Muscle layer of colon (tissue), 2 donors: ENCODE data around the gene DYNC1H1.

Source experiments
- H3K27ac ChIP-seq: one replicate; pipeline ENCODE4 v1.7.0; 2013; ENCODE audit warnings: low read depth, mild to moderate bottlenecking, low read length, moderate library complexity
- H3K27me3 ChIP-seq, 2 donors: one replicate each; pipeline ENCODE4 v1.7.0; 2013; ENCODE audit warnings: low read length in 2 of 2, mild to moderate bottlenecking in 2 of 2; ENCODE audit not compliant: insufficient read depth in 2 of 2, control insufficient read depth in 1 of 2
- H3K36me3 ChIP-seq: one replicate; pipeline ENCODE4 v1.7.0; 2013; ENCODE audit warnings: mild to moderate bottlenecking, low read length; ENCODE audit not compliant: insufficient read depth
- H3K4me1 ChIP-seq: one replicate; pipeline ENCODE4 v1.7.0; 2013; ENCODE audit warnings: mild to moderate bottlenecking, low read length; ENCODE audit not compliant: insufficient read depth
- H3K4me3 ChIP-seq, 2 donors: one replicate each; pipeline ENCODE4 v1.7.0; 2013; ENCODE audit warnings: low read length in 2 of 2, low read depth in 1 of 2, mild to moderate bottlenecking in 1 of 2, moderate library complexity in 1 of 2
- H3K9ac ChIP-seq: one replicate; pipeline ENCODE4 v1.7.0; 2013; ENCODE audit warnings: low read length
- H3K9me3 ChIP-seq: one replicate; pipeline ENCODE4 v1.7.0; 2013; ENCODE audit warnings: mild to moderate bottlenecking, low read length
- donor health status: abdominal sarcoma.
- donor health status: Adenocarcinoma of cecum.

Gene DYNC1H1

DNA sequence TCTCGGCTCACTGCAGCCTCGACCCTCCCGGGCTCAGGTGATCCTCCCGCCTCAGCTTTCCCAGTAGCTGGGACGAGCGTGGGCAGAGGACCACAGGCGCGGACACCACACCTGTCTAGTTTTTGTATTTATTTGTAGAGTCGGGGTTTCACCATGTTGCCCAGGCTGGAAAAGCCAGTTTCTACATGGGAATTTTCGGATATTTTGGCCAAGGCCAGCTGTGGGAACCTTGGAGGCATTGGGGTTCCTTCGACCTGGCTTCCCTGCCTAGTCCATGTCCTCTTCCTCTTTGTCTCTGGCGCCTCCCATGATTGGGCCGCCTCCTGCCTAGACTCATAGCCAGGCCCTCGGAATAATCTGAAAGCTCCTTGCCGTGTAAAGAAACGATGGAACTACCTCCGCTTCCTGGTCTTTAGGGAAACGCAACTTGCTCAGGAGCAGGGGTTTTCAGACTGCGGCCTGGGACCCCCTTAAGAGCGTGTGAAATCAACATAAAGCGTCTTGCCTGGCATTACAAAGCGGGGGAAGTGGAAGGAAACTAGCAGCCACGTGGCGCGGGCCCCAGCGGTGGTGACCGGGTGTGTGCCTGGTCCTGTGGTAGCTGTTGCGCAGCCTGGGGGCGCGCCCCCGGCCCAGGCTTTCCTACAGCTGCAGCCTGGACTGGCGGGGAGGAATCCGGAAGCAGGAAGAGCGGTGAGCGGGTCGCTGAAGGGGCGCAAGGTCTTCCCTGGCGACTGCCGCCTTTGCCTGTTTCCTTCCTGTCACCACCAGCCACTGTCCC, 123.8 kb downstream of the DYNC1H1 start:
- peak overlapping the region; percentile 27 for H3K27ac ChIP-seq
- no peaks in the 10 kb centered on the region for H3K9me3 ChIP-seq
- H3K9ac ChIP-seq: peak overlapping the region; percentile 65

DNA sequence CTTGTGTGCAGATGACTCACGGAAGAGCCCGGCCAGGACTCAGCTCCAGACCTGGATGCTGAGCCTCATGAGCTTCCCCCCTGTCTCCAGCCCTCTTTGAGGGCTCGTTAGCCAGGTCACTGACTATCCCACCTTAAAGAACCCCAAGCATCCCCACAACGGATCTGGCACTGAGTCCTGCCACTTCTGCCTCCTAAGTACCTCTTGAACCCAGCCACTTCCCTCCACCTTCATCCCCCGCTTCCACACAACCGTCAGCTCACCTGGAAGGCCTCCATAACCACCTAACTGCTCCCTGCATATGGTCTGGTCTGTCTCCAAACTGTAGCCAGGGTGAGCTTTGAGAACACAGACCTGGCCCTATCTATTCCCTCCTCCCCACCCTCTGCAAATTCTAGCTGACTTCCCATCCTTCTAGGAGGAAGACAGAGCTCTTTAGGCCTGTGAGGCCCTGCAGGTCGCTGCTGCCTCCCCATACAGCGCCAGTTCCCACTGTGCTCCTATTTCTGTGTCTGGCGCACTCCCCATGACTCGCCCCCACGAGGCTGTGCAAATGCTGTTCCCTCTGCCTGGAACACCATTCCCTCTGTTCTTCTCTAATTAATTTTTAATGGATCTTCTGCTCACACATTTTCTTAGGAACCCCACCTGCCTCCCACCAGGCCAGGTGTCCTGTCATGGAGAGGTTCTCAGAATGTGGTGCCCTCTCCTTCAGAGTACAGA, 125.4 kb downstream of the DYNC1H1 start:
- Histone ChIP-seq H3K27me3 (no peaks in the 10 kb centered on the region), H3K9ac (no peak overlapping the region), H3K4me1 (peaks cover 20% of the 10 kb centered on the region), H3K27ac (no peak overlapping the region), H3K9me3 (no peaks in the 10 kb centered on the region), H3K4me3 (no peak overlapping the region), H3K36me3 (peaks cover 11% of the 10 kb centered on the region)

More for the DNA sequence above, 123.8 kb downstream of the DYNC1H1 start:
- Histone ChIP-seq H3K27me3 (no peaks in the 10 kb centered on the region), H3K4me3 (peak overlapping the region; percentile 51 to 64), H3K4me1 (peaks cover 31% of the 10 kb centered on the region), H3K36me3 (peaks cover 27% of the 10 kb centered on the region)

DNA sequence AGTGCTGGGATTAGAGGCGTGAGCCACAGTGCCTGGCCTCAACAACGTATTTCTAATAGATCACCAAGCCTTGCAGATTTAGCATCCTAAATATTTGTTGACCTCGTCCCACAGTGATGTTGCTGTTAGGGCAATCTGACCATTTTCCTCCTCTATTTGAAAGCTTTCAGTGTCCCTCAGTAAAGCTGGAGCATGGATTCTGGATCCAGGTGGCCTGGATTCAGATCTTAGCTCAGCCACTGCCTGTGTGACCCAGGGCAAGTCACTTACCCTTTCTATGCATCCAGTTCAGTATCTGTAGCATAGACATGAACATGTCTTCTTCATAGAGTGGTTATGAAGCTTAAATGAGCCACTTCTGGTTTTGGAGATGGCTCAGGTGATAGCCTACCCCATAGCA, 126.3 kb downstream of the DYNC1H1 start:
- Histone ChIP-seq H3K4me3 (no peak overlapping the region), H3K27ac (no peak overlapping the region), H3K9me3 (no peaks in the 10 kb centered on the region), H3K9ac (no peak overlapping the region), H3K36me3 (peaks cover 2% of the 10 kb centered on the region), H3K27me3 (no peaks in the 10 kb centered on the region), H3K4me1 (peaks cover 11% of the 10 kb centered on the region)

DNA sequence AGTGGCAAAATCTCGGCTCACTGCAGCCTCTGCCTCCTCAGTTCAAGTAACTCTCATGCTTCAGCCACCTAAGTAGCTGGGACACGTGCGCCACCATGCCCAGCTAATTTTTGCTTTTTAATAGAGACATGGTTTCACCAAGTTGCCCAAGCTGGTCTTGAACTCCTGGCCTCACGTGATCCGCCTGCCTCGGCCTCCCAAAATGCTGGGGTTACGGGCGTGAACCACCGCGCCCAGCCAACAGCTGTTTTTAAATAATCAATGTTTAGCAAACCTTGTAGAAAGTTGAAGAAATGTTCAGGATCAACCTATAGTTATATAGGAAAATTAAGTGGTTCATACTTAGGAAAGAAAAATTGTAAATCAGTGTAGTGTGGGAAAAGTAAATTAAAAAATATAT, 128.4 kb downstream of the DYNC1H1 start:
- H3K9ac ChIP-seq: no peak overlapping the region
- H3K4me3 ChIP-seq: no peak overlapping the region
- no peak overlapping the region for H3K27ac ChIP-seq
- peaks cover 6% of the 10 kb centered on the region for H3K4me1 ChIP-seq
- no peaks in the 10 kb centered on the region for H3K27me3 ChIP-seq
- no peaks in the 10 kb centered on the region for H3K36me3 ChIP-seq
- H3K9me3 ChIP-seq: no peaks in the 10 kb centered on the region

DNA sequence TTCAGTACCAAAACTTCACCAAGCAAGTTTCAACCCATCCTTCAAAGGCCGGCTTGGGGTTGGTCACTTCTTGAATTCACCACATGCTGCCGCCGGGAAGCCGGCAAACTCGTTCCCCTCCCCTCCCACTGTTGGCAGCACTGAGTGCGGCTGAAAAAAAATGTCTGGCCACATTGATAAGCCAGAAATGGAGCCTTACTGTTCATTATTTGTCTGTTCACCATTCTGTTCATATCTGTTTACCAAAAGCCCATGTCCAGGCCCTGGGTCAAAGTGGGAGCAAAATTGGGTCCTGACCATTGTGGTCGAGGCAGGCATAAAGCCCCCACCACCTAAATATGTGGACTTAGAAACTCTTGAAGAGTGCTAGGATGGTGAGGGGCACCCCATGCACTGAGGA, 129.7 kb downstream of the DYNC1H1 start:
- no peak overlapping the region for H3K27ac ChIP-seq
- no peaks in the 10 kb centered on the region for H3K36me3 ChIP-seq
- H3K27me3 ChIP-seq: no peaks in the 10 kb centered on the region
- no peak overlapping the region for H3K9ac ChIP-seq
- no peaks in the 10 kb centered on the region for H3K9me3 ChIP-seq
- H3K4me1 ChIP-seq: no peaks in the 10 kb centered on the region
- no peak overlapping the region for H3K4me3 ChIP-seq

DNA sequence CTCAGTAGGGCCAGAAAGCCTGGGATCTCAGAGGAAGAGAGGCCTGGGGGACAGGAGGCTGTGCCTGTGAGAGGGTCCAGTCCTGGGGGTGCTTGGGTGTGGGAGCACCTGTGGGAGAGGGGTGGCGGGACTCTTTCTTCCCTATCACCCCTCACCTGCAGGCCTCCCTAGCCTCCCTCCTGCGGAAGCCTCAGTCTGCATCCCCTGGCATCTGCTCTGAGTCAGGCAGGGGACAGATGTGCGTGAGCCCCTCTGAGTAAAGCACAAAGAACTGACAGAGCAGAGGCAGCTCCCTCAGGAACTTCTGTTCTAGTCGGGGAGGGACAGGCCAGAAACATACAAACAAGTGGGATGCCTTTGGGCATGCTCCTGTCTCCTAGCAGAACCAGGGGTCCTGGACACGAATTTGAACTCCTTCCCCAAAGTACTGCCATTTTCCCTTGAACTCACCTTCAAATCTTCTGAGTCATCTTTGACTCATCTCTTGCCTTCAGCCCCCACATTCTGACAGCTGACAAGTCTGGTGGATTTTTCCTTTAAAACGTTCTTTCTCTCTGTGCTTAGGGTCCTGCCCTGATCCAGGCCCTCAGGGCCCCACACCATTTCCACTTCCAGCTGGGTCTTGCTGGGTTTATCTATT, 131.0 kb downstream of the DYNC1H1 start:
- no peak overlapping the region for H3K27ac ChIP-seq
- no peaks in the 10 kb centered on the region for H3K4me1 ChIP-seq
- no peaks in the 10 kb centered on the region for H3K9me3 ChIP-seq
- H3K9ac ChIP-seq: no peak overlapping the region
- no peak overlapping the region for H3K4me3 ChIP-seq
- no peaks in the 10 kb centered on the region for H3K27me3 ChIP-seq
- H3K36me3 ChIP-seq: no peaks in the 10 kb centered on the region

DNA sequence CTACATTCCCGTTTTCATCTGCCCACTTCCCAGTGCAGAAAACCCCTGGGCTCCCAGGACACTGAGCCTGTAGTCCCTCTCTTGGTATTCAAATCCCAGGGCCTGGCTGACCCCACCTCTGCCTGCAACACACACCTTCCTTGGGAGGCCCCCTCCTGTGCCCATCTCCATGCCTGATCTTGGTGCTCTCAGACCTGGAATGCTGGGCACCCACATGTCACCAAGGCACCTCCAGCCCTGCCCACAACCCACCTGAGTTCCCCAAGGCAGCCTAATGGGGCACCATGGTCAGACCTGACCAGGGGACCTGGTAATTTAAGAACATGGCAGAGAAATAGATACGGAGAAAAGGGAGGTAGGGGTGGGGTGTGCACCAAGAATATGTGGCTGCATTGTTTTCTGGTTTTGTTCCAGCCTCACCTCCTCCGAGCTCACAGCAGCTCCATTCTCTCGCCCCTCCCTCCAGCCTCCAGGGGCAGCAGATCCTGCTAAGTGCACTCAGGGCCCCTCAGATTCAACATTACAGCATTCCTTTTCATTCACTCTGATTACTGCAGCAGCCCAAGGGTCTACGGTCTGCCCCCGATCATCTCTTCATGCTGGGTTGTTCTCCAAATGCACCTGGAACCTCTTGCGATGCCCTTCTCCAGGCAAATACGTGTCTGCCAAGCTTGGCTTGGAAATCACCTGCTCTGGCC, 131.6 kb downstream of the DYNC1H1 start:
- no peaks in the 10 kb centered on the region for H3K36me3 ChIP-seq
- H3K27ac ChIP-seq: no peak overlapping the region
- no peak overlapping the region for H3K9ac ChIP-seq

DNA sequence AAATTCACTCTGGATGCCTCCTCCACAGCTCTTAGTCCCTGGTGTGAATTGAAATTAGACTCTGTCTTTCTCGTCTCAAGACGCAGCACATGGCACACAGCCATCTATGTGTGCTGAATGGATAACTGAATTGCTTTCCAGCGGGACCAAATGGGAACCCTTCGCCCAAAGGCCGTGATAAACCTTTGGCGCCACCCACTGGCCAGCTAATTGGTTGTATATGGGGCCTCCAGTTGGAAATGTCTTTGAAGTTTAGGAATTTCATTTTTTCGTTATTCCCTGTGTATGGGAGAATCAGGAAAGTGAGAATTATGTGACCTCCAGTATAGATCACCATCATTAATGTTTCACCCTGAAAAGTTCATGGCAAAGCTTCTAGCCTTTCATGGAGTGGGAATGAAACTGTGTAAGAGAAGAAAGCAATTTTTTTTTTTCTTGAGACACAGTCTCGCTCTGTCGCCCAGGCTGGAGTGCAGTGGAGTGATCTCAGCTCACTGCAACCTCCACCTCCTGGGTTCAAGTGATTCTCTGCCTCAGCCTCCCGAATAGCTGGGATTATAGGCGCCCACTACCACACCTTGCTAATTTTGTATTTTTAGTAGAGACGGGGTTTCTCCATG, 132.3 kb downstream of the DYNC1H1 start:
- no peaks in the 10 kb centered on the region for H3K9me3 ChIP-seq
- H3K27ac ChIP-seq: no peak overlapping the region
- no peak overlapping the region for H3K9ac ChIP-seq
- H3K4me3 ChIP-seq: peak overlapping the region in 1 of 2 donors; percentile 2
- H3K36me3 ChIP-seq: no peaks in the 10 kb centered on the region
- no peaks in the 10 kb centered on the region for H3K27me3 ChIP-seq
- no peaks in the 10 kb centered on the region for H3K4me1 ChIP-seq

More for the DNA sequence above, 131.6 kb downstream of the DYNC1H1 start:
- Histone ChIP-seq H3K4me1 (no peaks in the 10 kb centered on the region), H3K9me3 (no peaks in the 10 kb centered on the region), H3K27me3 (no peaks in the 10 kb centered on the region), H3K4me3 (peak overlapping the region in 1 of 2 donors; percentile 2)

DNA sequence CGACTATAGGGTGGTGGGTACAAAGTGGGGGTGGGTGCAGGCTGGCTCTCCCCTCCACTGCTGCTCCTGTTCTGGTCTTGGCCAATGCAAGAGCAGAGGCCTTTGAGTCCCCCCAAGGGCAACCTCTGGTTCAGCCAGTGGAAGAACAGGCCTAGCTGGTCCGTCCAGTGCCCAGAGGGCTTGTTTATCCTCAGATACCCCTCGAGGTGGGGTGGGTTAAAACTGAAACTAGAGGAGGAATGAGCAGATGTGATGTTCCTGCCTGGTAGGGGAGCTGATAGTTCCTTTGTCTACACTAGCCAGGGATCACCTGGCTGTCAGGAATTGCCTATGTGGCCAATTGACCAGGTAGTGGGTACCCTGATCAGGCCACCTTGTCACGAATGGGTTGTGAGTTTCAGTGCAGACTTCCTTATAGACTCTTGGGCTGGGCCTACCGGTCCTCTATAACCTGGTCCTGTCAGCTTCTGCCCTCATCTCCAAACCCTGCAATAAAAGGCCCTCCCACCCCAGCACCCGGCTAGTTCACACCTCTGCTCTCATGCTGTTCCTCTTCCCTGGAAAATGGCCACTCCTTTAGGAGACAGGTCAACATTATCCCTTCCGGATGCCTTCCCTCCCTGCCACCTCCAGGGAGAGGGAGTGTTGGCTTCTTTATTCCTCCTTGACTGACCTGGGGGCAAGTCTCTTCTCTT, 133.2 kb downstream of the DYNC1H1 start:
- no peaks in the 10 kb centered on the region for H3K36me3 ChIP-seq
- no peaks in the 10 kb centered on the region for H3K9me3 ChIP-seq
- H3K9ac ChIP-seq: no peak overlapping the region
- H3K27ac ChIP-seq: no peak overlapping the region
- H3K27me3 ChIP-seq: no peaks in the 10 kb centered on the region
- H3K4me3 ChIP-seq: no peak overlapping the region
- H3K4me1 ChIP-seq: no peaks in the 10 kb centered on the region

DNA sequence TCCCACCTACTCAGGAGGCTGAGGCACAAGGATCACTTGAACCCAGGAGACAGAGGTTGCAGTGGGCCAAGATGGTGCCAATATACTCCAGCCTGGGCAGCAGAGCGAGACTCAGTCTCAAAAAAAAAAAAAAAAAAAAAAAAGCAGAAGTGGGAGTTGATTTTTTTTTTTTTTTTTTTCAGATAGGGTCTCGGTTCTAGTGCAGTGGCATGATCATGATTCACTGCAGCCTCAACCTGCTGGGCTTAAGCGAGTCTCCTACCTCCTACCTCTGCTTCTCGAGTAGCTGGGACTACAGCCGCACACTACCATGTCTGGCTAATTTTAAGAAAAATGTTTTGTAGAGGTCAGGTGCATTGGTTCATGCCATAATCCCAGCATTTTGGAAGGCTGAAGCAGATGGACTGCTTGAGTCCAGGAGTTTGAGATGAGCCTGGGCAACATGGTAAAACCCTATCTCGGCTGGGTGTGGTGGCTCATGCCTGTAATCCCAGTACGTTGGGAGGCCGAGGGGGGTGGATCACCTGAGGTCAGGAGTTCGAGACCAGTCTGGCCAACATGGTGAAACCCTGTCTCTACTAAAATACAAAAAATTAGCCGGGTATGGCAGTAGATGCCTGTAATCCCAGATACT, 138.8 kb downstream of the DYNC1H1 start:
- H3K36me3 ChIP-seq: no peaks in the 10 kb centered on the region
- no peak overlapping the region for H3K9ac ChIP-seq
- no peaks in the 10 kb centered on the region for H3K4me1 ChIP-seq
- no peak overlapping the region for H3K4me3 ChIP-seq
- H3K9me3 ChIP-seq: no peaks in the 10 kb centered on the region
- H3K27ac ChIP-seq: no peak overlapping the region
- no peaks in the 10 kb centered on the region for H3K27me3 ChIP-seq
